ENCODE data around the gene NYAP2.

Gene NYAP2

DNA sequence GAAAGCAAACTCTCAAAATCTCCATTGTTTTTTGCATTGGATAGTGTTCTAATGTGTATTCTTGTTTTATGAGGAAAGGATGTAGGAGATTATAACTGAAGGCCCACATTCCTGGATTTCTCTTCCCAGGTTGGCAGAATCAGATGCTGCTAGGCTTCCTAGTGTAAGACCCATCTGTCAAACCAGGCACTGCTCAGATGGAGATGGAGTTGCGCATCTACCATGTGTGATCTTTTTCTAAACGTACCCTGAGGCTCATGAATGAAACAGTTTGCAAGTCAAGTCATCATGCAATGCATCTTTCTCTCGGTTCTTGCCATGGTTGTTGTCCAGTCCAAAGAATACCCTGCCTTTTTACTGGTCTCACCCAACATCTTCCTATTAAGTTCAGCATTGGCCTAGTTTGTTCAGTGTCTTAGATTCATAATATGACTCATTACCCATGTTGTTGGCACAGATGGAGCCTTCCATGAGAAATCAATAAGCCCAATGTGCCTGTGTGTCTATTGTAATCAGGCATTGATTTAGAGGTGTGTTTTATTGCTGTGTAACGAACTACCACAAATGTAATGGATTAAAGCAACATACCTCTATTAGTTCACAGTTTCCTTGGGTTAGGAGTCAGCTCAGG lies 127.4 kb downstream of the NYAP2 start:
- no peak for TF ChIP-seq SP1 (IDR thresholded peaks at IDR 0.05)
- TF ChIP-seq ZNF384 (IDR thresholded peaks at IDR 0.05) = no peak
- TF ChIP-seq SUZ12 (IDR thresholded peaks at IDR 0.05) = no peak
- no peak for TF ChIP-seq L3MBTL2 (conservative IDR thresholded peaks at IDR 0.05)
- TF ChIP-seq CTBP1 (IDR thresholded peaks at IDR 0.05; ENCODE audit: borderline replicate concordance) = no peak
- no peak for TF ChIP-seq HDGF (IDR thresholded peaks at IDR 0.05; ENCODE audit: borderline replicate concordance)
- TF ChIP-seq FOXM1 (IDR thresholded peaks at IDR 0.05; ENCODE audit: borderline replicate concordance) = no peak
- no peak for TF ChIP-seq ELF4 (IDR thresholded peaks at IDR 0.05)
- TF ChIP-seq, protein P1, sequence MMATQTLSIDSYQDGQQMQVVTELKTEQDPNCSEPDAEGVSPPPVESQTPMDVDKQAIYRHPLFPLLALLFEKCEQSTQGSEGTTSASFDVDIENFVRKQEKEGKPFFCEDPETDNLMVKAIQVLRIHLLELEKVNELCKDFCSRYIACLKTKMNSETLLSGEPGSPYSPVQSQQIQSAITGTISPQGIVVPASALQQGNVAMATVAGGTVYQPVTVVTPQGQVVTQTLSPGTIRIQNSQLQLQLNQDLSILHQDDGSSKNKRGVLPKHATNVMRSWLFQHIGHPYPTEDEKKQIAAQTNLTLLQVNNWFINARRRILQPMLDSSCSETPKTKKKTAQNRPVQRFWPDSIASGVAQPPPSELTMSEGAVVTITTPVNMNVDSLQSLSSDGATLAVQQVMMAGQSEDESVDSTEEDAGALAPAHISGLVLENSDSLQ (IDR thresholded peaks at IDR 0.05) = no peak
- no peak for TF ChIP-seq FOXK2 (IDR thresholded peaks at IDR 0.05)
- no peak for TF ChIP-seq TARDBP (IDR thresholded peaks at IDR 0.05)
- no peak for TF ChIP-seq BHLHE40 (IDR thresholded peaks at IDR 0.05; ENCODE audit: borderline replicate concordance)
- TF ChIP-seq NFRKB (IDR thresholded peaks at IDR 0.05) = no peak
- TF ChIP-seq ARNT (IDR thresholded peaks at IDR 0.05) = no peak
- ChIA-PET POLR2A (no interaction called here), CTCF (no interaction called here)
- DNase-seq (ENCODE audit: extremely low spot score) = no peak

- no peak for DNase-seq (ENCODE audit: extremely low spot score)
- CTCF ChIA-PET = no interaction called here
- POLR2A ChIA-PET = no interaction called here
- no peak for TF ChIP-seq CTBP1 (IDR thresholded peaks at IDR 0.05; ENCODE audit: borderline replicate concordance)
Measured at GRCh38 chr2:225531559-225531958, 132.0 kb downstream of the NYAP2 start.

DNA sequence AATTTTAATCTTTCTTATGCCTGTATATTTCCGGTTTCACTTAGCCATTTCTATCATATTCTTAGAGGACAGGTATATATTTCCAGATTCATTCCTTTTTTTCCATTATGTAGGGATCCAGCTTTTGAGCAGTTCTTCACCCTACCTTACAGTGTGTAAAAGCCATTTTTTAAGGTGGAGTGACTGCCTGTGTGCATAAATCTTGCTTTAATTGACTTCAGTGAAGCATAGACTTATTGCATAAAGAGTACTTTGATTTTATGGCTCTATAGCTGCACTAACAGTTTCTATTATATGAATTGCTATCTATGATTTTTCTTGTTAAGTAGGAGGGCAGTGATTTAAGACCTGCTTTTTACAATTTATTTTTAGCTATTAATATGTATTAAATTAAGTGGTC lies 132.6 kb downstream of the NYAP2 start:
- POLR2A ChIA-PET = no interaction called here
- TF ChIP-seq FOXM1 (IDR thresholded peaks at IDR 0.05; ENCODE audit: borderline replicate concordance) (no peak), LEF1 (IDR thresholded peaks at IDR 0.05; ENCODE audit: borderline replicate concordance) (no peak), BHLHE40 (IDR thresholded peaks at IDR 0.05; ENCODE audit: borderline replicate concordance) (no peak), HDGF (IDR thresholded peaks at IDR 0.05; ENCODE audit: borderline replicate concordance) (no peak), L3MBTL2 (conservative IDR thresholded peaks at IDR 0.05) (no peak), FOXK2 (IDR thresholded peaks at IDR 0.05) (no peak), SP1 (IDR thresholded peaks at IDR 0.05) (no peak), CTBP1 (IDR thresholded peaks at IDR 0.05; ENCODE audit: borderline replicate concordance) (no peak), TARDBP (IDR thresholded peaks at IDR 0.05) (no peak), FOXA1 (IDR thresholded peaks at IDR 0.05) (no peak), ZNF384 (IDR thresholded peaks at IDR 0.05) (no peak), ARNT (IDR thresholded peaks at IDR 0.05) (no peak), SUZ12 (IDR thresholded peaks at IDR 0.05) (no peak), NFRKB (IDR thresholded peaks at IDR 0.05) (no peak), ELF4 (IDR thresholded peaks at IDR 0.05) (no peak)
- TF ChIP-seq, protein P1 (IDR thresholded peaks at IDR 0.05) = no peak
- no peak for DNase-seq (ENCODE audit: extremely low spot score)
- CTCF ChIA-PET = no interaction called here

- DNase-seq (ENCODE audit: extremely low spot score) = no peak
- no peak for TF ChIP-seq ZNF384 (IDR thresholded peaks at IDR 0.05)
- TF ChIP-seq HDGF (IDR thresholded peaks at IDR 0.05; ENCODE audit: borderline replicate concordance) = no peak
- TF ChIP-seq BHLHE40 (IDR thresholded peaks at IDR 0.05; ENCODE audit: borderline replicate concordance) = no peak
- TF ChIP-seq CTBP1 (IDR thresholded peaks at IDR 0.05; ENCODE audit: borderline replicate concordance) = no peak
- TF ChIP-seq LEF1 (IDR thresholded peaks at IDR 0.05; ENCODE audit: borderline replicate concordance) = no peak
- TF ChIP-seq L3MBTL2 (conservative IDR thresholded peaks at IDR 0.05) = no peak
- TF ChIP-seq SUZ12 (IDR thresholded peaks at IDR 0.05) = no peak
- TF ChIP-seq SP1 (IDR thresholded peaks at IDR 0.05) = no peak
- no peak for TF ChIP-seq FOXA1 (IDR thresholded peaks at IDR 0.05)
- no peak for TF ChIP-seq TARDBP (IDR thresholded peaks at IDR 0.05)
- TF ChIP-seq, protein P1 (IDR thresholded peaks at IDR 0.05) = no peak
- ChIA-PET CTCF (no interaction called here), POLR2A (no interaction called here)
Measured at GRCh38 chr2:225534037-225534436, 134.5 kb downstream of the NYAP2 start.

DNA sequence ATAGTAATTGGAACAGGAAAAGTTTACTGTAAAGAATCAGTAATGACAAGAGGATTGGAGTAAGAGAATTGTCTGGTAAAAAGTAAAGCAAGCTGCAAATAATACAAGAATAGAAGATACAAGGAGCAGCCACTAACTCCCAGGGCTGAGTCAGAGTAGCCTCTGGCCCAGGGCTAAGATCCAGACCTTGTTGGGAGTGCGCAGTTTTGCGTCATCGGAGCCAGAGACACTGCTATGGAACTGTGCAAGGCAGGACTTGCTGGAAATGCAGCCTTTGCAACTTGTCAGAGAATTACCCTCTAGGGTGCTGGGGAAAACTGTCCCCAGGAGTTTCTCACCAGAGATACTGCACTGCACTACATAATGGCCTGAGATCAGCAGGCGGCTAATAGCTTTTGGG lies 135.2 kb downstream of the NYAP2 start:
- no peak for TF ChIP-seq NFRKB (IDR thresholded peaks at IDR 0.05)
- TF ChIP-seq FOXA1 (IDR thresholded peaks at IDR 0.05) = no peak
- TF ChIP-seq ELF4 (IDR thresholded peaks at IDR 0.05) = no peak
- no peak for TF ChIP-seq SUZ12 (IDR thresholded peaks at IDR 0.05)
- no peak for TF ChIP-seq BHLHE40 (IDR thresholded peaks at IDR 0.05; ENCODE audit: borderline replicate concordance)
- no peak for TF ChIP-seq ZNF384 (IDR thresholded peaks at IDR 0.05)
- TF ChIP-seq, protein P1 (IDR thresholded peaks at IDR 0.05) = no peak
- TF ChIP-seq ARNT (IDR thresholded peaks at IDR 0.05) = no peak
- ChIA-PET CTCF (no interaction called here), POLR2A (no interaction called here)
- DNase-seq (ENCODE audit: extremely low spot score) = no peak

- ChIA-PET CTCF (no interaction called here), POLR2A (no interaction called here)
- TF ChIP-seq SP1 (IDR thresholded peaks at IDR 0.05) (no peak), SUZ12 (IDR thresholded peaks at IDR 0.05) (no peak), FOXA1 (IDR thresholded peaks at IDR 0.05) (no peak), L3MBTL2 (conservative IDR thresholded peaks at IDR 0.05) (no peak), LEF1 (IDR thresholded peaks at IDR 0.05; ENCODE audit: borderline replicate concordance) (no peak), ZNF384 (IDR thresholded peaks at IDR 0.05) (no peak), CTBP1 (IDR thresholded peaks at IDR 0.05; ENCODE audit: borderline replicate concordance) (no peak), FOXM1 (IDR thresholded peaks at IDR 0.05; ENCODE audit: borderline replicate concordance) (no peak), ARNT (IDR thresholded peaks at IDR 0.05) (no peak), TARDBP (IDR thresholded peaks at IDR 0.05) (no peak), NFRKB (IDR thresholded peaks at IDR 0.05) (no peak), BHLHE40 (IDR thresholded peaks at IDR 0.05; ENCODE audit: borderline replicate concordance) (no peak)
- DNase-seq (ENCODE audit: extremely low spot score) = no peak
Measured at GRCh38 chr2:225536036-225536435, 136.5 kb downstream of the NYAP2 start.

All from HEK293T (cell line).